GM21515 (cell line): ENCODE data around the gene CXorf49B.

ENCODE experiments used
- ATAC-seq: cut with Tn5 transposase; IDR thresholded peaks from one replicate; pipeline ENCODE4 v1.9.1; 2021; ENCODE audit not compliant: unreplicated experiment

The CXorf49B gene

DNA sequence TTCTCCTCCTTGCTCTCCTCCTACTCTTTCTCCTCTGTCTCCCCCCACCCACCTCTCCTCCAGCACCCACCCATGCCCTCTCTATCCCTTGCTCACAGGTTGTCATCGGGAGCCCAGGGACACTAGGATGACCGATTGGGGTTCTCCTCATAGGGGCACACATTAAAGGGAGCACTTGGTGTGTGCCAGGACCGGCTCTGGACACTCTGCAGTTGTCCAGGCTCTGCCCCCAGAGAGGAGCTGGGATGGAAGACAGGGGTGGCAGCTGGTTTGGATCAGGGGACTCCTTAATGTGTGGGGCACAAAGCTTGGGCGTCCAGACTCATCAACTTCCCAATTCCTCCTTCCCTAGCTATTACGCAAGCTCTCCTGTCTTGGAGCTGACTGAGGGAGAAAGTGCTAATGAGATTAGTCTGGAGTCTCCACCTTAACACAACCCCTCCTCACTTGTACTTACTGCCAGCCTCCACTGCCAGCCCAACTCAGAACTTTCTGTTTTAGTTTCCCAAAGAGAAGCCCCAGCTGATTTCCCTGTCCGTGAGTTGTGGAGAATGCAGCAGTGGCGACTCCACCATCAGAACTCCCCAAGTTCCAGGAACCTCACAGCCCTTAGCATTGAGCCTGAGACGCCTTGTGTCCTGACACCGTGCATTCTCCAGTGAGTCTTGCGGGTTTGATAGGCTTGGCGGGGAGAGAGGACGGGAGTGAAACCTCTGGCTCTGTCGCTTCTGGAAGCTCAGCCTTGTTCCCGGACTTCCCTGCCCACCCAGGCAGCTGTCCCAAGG is 52.2 kb downstream of the CXorf49B start:
- no peak for ATAC-seq

- ATAC-seq: no peak
Measured at GRCh38 chrX:71815906-71816156, 52.7 kb downstream of the CXorf49B start.
